ENCODE results near the gene TUBA1C.

TUBA1C gene

GRCh38 chr12:49322708-49323523, 58.0 kb downstream of the TUBA1C start, which contains the start of gene TROAP (continued):
- TF ChIP-seq ZNF175 (tag by site-specific recombination; IDR thresholded peaks at IDR 0.05) (no peak), KLF9 (tag by site-specific recombination; IDR thresholded peaks at IDR 0.05; ENCODE audit: low read depth) (peak; percentile 45), ZNF580 (tag by site-specific recombination; IDR thresholded peaks at IDR 0.05) (0 out of 2 replicates have a peak, but pooled peaks have one; percentile 37), IKZF3 (tag by site-specific recombination; IDR thresholded peaks at IDR 0.05) (no peak), ZNF521 (tag by site-specific recombination; IDR thresholded peaks at IDR 0.05) (no peak), ZNF280C (tag by site-specific recombination; IDR thresholded peaks at IDR 0.05) (no peak)

GRCh38 chr12:49323524-49324097, 58.7 kb downstream of the TUBA1C start:
- peaks cover 30 to 45% of the 10 kb centered on the region in 2 experiments for H3K36me3 ChIP-seq (ENCODE audit: control insufficient read depth in 2 of 2, insufficient read depth in 1 of 2, low read length in 2 of 2)
- POLR2A ChIA-PET, result interaction anchor here (0.6 to 4.0 kb wide), 25 partner anchors 11 to 505 kb away, joined by 3 to 94 read pairs (median 5); partner anchors contain the start of genes C1QL4, DNAJC22, NCKAP5L and PRPH
- 0 out of 2 replicates have a peak, but pooled peaks cover 4% of the 10 kb centered on the region for H3K4me1 ChIP-seq (ENCODE audit: control insufficient read depth, insufficient read depth, low read length)
- no peaks in the 10 kb centered on the region for H3K9me3 ChIP-seq (ENCODE audit: control insufficient read depth, insufficient read depth, low read depth, low read length)
- H3K4me3 ChIP-seq (ENCODE audit: low read depth, low read length), result peak overlapping the region; percentile 60
- H3K27ac ChIP-seq (ENCODE audit: extremely low read depth, low read depth, low read length), result peak overlapping the region; percentile 46
- CTCF ChIA-PET, result interaction anchor here (0.6 to 4.4 kb wide), 8 partner anchors 8 to 83 kb away, joined by 3 to 43 read pairs (median 18); partner anchors contain the start of genes DNAJC22 and PRPH
- no peak for TF ChIP-seq SALL2 (tag by site-specific recombination; IDR thresholded peaks at IDR 0.05; ENCODE audit: borderline replicate concordance)
- no peak for TF ChIP-seq ZNF449 (tag by site-specific recombination; IDR thresholded peaks at IDR 0.05)
- TF ChIP-seq ZNF155 (tag by site-specific recombination; IDR thresholded peaks at IDR 0.05), result no peak
- TF ChIP-seq WT1 (tag by site-specific recombination; IDR thresholded peaks at IDR 0.05), result no peak
- no peak for TF ChIP-seq FEZF1 (tag by site-specific recombination; IDR thresholded peaks at IDR 0.05)
- TF ChIP-seq HOXD13 (CRISPR knock-in tag; IDR thresholded peaks at IDR 0.05; ENCODE audit: borderline replicate concordance), result no peak
- TF ChIP-seq OSR2 (tag by site-specific recombination; IDR thresholded peaks at IDR 0.05), result no peak
- TF ChIP-seq ZNF76 (tag by site-specific recombination; IDR thresholded peaks at IDR 0.05; ENCODE audit: borderline replicate concordance, low read depth), result no peak; the same call in 1 of the 2 replicates
- no peak for TF ChIP-seq EGR2 (tag by site-specific recombination; IDR thresholded peaks at IDR 0.05; ENCODE audit: low read depth)
- no peak for TF ChIP-seq KLF16 (tag by site-specific recombination; IDR thresholded peaks at IDR 0.05)
- no peak for TF ChIP-seq ZNF518A (tag by site-specific recombination; conservative IDR thresholded peaks at IDR 0.05; ENCODE audit: low read depth)
- no peak for TF ChIP-seq ZNF549 (tag by site-specific recombination; IDR thresholded peaks at IDR 0.05)
- TF ChIP-seq ZFHX2 (tag by site-specific recombination; conservative IDR thresholded peaks at IDR 0.05), result 0 out of 2 replicates have a peak, but pooled peaks have one; percentile 28
- no peak for TF ChIP-seq ZNF146 (tag by site-specific recombination; IDR thresholded peaks at IDR 0.05)
- no peak for TF ChIP-seq ZNF266 (tag by site-specific recombination; IDR thresholded peaks at IDR 0.05; ENCODE audit: low read depth)
- TF ChIP-seq ZNF221 (tag by site-specific recombination; IDR thresholded peaks at IDR 0.05; ENCODE audit: borderline replicate concordance), result no peak
- no peak for TF ChIP-seq MZF1 (tag by site-specific recombination; IDR thresholded peaks at IDR 0.05; ENCODE audit: borderline replicate concordance)
- no peak for TF ChIP-seq GLI4 (tag by site-specific recombination; IDR thresholded peaks at IDR 0.05)
- no peak for TF ChIP-seq ZNF830 (tag by site-specific recombination; IDR thresholded peaks at IDR 0.05; ENCODE audit: low read depth)
- peak; percentile 85 for TF ChIP-seq SCRT2 (tag by site-specific recombination; IDR thresholded peaks at IDR 0.05)
- TF ChIP-seq IKZF3 (tag by site-specific recombination; IDR thresholded peaks at IDR 0.05), result no peak
